GM12874 (cell line): ENCODE measurements around the gene SPTBN4.

Experiments used
- CTCF ChIP-seq: IDR thresholded peaks from 2 replicates; pipeline ENCODE4 v1.5.1; 2011; ENCODE audit warnings: low read depth, mild to moderate bottlenecking, control low read depth, low read length, moderate library complexity; ENCODE audit not compliant: insufficient read depth

The SPTBN4 gene

DNA sequence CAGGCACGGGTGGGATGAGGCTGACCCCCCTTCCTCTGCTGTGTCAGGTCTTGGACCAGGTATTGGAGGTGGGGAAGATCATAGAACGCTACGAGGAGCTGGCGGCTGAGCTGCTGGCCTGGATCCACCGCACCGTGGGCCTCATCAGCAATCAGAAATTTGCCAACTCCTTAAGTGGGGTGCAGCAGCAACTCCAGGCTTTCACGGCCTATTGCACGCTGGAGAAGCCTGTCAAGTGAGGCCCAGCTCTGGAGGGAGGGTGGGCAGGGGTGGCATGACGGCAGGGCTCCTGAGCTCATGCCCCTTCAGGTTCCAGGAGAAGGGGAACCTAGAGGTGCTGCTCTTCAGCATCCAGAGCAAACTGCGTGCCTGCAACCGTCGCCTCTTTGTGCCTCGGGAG lies 35.3 kb downstream of the SPTBN4 start:
- no peak for TF ChIP-seq CTCF

- no peak for TF ChIP-seq CTCF
Observed at GRCh38 chr19:40502647-40503319, 36.0 kb downstream of the SPTBN4 start.

DNA sequence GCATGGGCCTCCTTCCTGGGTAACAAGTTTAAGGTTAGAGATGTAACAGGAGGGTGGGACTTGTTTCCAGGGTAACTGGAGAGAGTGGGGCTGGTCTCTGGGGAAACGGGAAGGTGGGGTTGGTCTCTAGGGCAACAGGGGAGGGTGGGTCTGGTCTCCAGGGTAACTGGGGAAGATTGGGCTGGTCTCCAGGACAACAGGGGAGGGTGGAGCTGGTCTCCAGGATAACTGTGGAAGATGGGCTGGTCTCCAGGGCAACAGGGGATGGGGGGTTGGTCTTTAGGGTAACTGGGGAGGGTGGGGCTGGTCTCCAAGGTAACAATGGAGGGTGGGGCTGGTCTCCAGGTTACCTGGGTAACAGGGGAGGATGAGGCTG lies 36.5 kb downstream of the SPTBN4 start:
- no peak for TF ChIP-seq CTCF

- no peak for TF ChIP-seq CTCF
Observed at GRCh38 chr19:40506099-40506498, 39.3 kb downstream of the SPTBN4 start.

DNA sequence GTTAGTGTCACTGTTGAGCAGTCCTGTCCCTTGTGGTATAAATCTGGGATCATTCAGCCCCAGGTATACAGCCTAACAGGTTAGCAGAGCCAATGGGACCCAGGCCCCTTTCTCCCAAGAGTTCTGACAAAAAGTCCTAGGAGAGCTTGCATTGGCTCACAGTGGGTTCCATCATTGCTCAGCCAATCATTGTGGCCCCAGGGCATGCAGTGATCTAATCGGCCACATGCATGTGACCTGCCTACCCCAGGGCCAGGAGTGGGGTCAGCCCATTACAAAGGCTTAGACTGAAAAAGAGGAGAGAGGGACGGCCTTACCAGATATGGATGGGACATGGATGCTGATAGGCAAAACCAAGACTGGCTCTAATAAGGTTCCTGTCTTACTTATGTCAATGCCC lies 41.1 kb downstream of the SPTBN4 start:
- TF ChIP-seq CTCF, result no peak

GRCh38 chr19:40508739-40509260 lies 42.0 kb downstream of the SPTBN4 start:
- no peak for TF ChIP-seq CTCF

DNA sequence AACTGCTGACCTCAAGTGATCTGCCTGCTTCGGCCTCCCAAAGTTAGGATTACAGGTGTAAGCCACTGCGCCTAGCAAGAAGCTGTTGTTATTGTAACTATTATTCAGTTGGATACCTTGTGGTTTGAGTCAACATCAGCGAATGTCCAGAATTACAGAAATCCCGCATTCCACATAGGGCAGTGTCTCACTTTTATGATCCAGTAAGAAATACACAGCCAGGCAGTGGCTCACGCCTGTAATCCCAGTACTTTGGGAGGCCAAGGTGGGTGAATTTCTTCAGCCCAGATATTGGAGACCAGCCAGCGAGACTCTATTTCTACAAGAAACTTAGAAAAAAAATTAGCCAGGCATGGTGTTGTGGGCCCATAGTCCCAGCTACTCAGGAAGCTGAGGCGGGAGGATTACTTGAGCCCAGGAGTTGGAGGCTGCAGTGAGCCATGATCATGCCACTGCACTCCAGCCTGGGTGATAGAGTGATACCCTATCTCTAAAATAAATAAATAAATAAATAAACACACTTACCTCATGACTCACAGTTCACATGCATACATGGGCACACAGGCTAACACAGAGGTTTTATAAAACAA lies 43.8 kb downstream of the SPTBN4 start:
- no peak for TF ChIP-seq CTCF
